Retinal pigment epithelial cell (primary cell): ENCODE results near the gene PCDHB16.

ENCODE experiments used
- DNase-seq: peaks from one replicate; pipeline ENCODE4 v3.0.0-alpha.2; 2010; ENCODE audit warnings: low read depth
- H3K4me3 ChIP-seq: 2 replicates; pipeline ENCODE4 v1.5.1; 2011; ENCODE audit warnings: mild to moderate bottlenecking, low read length, control low read depth, moderate library complexity
- TF ChIP-seq, protein P1 (sequence below): conservative IDR thresholded peaks from 2 replicates; pipeline ENCODE4 v1.5.1; 2011; ENCODE audit warnings: low read depth, low read length, control low read depth, inconsistent platforms

Gene PCDHB16

GRCh38 chr5:141234109-141234667, 52.0 kb downstream of the PCDHB16 start:
- H3K4me3 ChIP-seq: no peak overlapping the region
- TF ChIP-seq, protein P1, sequence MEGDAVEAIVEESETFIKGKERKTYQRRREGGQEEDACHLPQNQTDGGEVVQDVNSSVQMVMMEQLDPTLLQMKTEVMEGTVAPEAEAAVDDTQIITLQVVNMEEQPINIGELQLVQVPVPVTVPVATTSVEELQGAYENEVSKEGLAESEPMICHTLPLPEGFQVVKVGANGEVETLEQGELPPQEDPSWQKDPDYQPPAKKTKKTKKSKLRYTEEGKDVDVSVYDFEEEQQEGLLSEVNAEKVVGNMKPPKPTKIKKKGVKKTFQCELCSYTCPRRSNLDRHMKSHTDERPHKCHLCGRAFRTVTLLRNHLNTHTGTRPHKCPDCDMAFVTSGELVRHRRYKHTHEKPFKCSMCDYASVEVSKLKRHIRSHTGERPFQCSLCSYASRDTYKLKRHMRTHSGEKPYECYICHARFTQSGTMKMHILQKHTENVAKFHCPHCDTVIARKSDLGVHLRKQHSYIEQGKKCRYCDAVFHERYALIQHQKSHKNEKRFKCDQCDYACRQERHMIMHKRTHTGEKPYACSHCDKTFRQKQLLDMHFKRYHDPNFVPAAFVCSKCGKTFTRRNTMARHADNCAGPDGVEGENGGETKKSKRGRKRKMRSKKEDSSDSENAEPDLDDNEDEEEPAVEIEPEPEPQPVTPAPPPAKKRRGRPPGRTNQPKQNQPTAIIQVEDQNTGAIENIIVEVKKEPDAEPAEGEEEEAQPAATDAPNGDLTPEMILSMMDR: no peak
- DNase-seq: no peak
